Measurements from ENCODE around the gene MUC13. TPM values are rescaled to one million over a fixed set of nuclear protein-coding genes. Genes with fewer than 3 reads are reported as not detected.

The MUC13 gene
- total and polyA plus RNA-seq, 4 experiments from 2014 or later: not detected

- CTCF ChIA-PET (ENCODE audit: partially characterized antibody): interaction anchor here (1.2 to 7.2 kb wide), 4 partner anchors 14 to 142 kb away, joined by 4 to 291 read pairs (median 38); no protein-coding TSS in a partner anchor
- no peak overlapping the region for H3K4me3 ChIP-seq (ENCODE audit: low read length in 2 of 2)
- peak overlapping the region in 1 of 7 donors; percentile 41 for H3K27ac Mint-ChIP-seq
- H3K27me3 ChIP-seq (ENCODE audit: insufficient read depth, low read length): peaks cover 4% of the 10 kb centered on the region
- H3K36me3 Mint-ChIP-seq: no peaks in the 10 kb centered on the region
- POLR2A ChIA-PET (ENCODE audit: partially characterized antibody): no interaction called here
- intact Hi-C loops (cut with micrococcal nuclease): loop anchor here (5.0 kb wide), 1 partner anchor 337 kb away; no protein-coding TSS in a partner anchor
- no peaks in the 10 kb centered on the region for H3K9me3 ChIP-seq (ENCODE audit: control insufficient read depth in 1 of 2, low read length in 2 of 2)
- H3K4me1 ChIP-seq (ENCODE audit: insufficient read depth, low read length): no peaks in the 10 kb centered on the region
- H3K36me3 ChIP-seq (ENCODE audit: insufficient read depth, low read length): no peaks in the 10 kb centered on the region
- H3K27me3 Mint-ChIP-seq: peaks cover 7 to 13% of the 10 kb centered on the region in 2 donors
- H3K4me3 Mint-ChIP-seq: no peak overlapping the region
- no peak for DNase-seq
- no peak overlapping the region for H3K27ac ChIP-seq (ENCODE audit: low read depth, low read length)
- H3K9me3 Mint-ChIP-seq: no peaks in the 10 kb centered on the region
- H3K4me1 Mint-ChIP-seq: peaks cover 4 to 12% (median 4%) of the 10 kb centered on the region in 4 donors
Measured at GRCh38 chr3:124903896-124904834, 30.4 kb downstream of the MUC13 start.

GRCh38 chr3:124896824-124897526 lies 37.6 kb downstream of the MUC13 start:
- Histone ChIP-seq H3K27me3 (ENCODE audit: insufficient read depth, low read length) (no peaks in the 10 kb centered on the region), H3K4me1 (ENCODE audit: insufficient read depth, low read length) (no peaks in the 10 kb centered on the region), H3K36me3 (ENCODE audit: insufficient read depth, low read length) (no peaks in the 10 kb centered on the region), H3K27ac (ENCODE audit: low read depth, low read length) (no peak overlapping the region), H3K9me3 (ENCODE audit: control insufficient read depth in 1 of 2, low read length in 2 of 2) (no peaks in the 10 kb centered on the region), H3K4me3 (ENCODE audit: low read length in 2 of 2) (no peak overlapping the region)
- Mint-ChIP-seq H3K36me3 (no peaks in the 10 kb centered on the region), H3K4me3 (no peak overlapping the region), H3K4me1 (peaks cover 4 to 12% (median 4%) of the 10 kb centered on the region in 4 donors), H3K27ac (peak overlapping the region in 1 of 7 donors; percentile 2), H3K9me3 (no peaks in the 10 kb centered on the region), H3K27me3 (peaks cover 0 to 6% of the 10 kb centered on the region in 2 donors)
- intact Hi-C loops (cut with micrococcal nuclease): no loop called here
- no peak for DNase-seq
- POLR2A ChIA-PET (ENCODE audit: partially characterized antibody): no interaction called here
- CTCF ChIA-PET (ENCODE audit: partially characterized antibody): interaction anchor here (3.6 kb wide), 1 partner anchor 136 kb away, joined by 17 read pairs; no protein-coding TSS in a partner anchor

GRCh38 chr3:124895756-124896155 lies 38.8 kb downstream of the MUC13 start:
- Histone ChIP-seq H3K36me3 (ENCODE audit: insufficient read depth, low read length) (no peaks in the 10 kb centered on the region), H3K27ac (ENCODE audit: low read depth, low read length) (no peak overlapping the region), H3K4me3 (ENCODE audit: low read length in 2 of 2) (no peak overlapping the region), H3K4me1 (ENCODE audit: insufficient read depth, low read length) (no peaks in the 10 kb centered on the region), H3K27me3 (ENCODE audit: insufficient read depth, low read length) (no peaks in the 10 kb centered on the region), H3K9me3 (ENCODE audit: control insufficient read depth in 1 of 2, low read length in 2 of 2) (no peaks in the 10 kb centered on the region)
- no peak overlapping the region for H3K4me3 Mint-ChIP-seq
- DNase-seq: no peak
- H3K27ac Mint-ChIP-seq: no peak overlapping the region
- H3K27me3 Mint-ChIP-seq: peaks cover 0 to 2% of the 10 kb centered on the region in 2 donors
- ChIA-PET POLR2A (ENCODE audit: partially characterized antibody) (no interaction called here), CTCF (ENCODE audit: partially characterized antibody) (interaction anchor here (1.1 to 3.6 kb wide), 2 partner anchors 11 to 135 kb away, joined by 5 to 17 read pairs; no protein-coding TSS in a partner anchor)
- intact Hi-C loops (cut with micrococcal nuclease): no loop called here
- H3K9me3 Mint-ChIP-seq: no peaks in the 10 kb centered on the region
- H3K4me1 Mint-ChIP-seq: peaks cover 0 to 5% (median 1%) of the 10 kb centered on the region in 4 donors
- H3K36me3 Mint-ChIP-seq: no peaks in the 10 kb centered on the region

- H3K27me3 Mint-ChIP-seq: peaks cover under 1 to 4% of the 10 kb centered on the region in 2 donors
- no peak for DNase-seq
- ChIA-PET CTCF (ENCODE audit: partially characterized antibody) (interaction anchor here (1.4 kb wide), 1 partner anchor 107 kb away, joined by 6 read pairs; no protein-coding TSS in a partner anchor), POLR2A (ENCODE audit: partially characterized antibody) (no interaction called here)
- no peak overlapping the region for H3K27ac ChIP-seq (ENCODE audit: low read depth, low read length)
- H3K4me1 ChIP-seq (ENCODE audit: insufficient read depth, low read length): no peaks in the 10 kb centered on the region
- no peak overlapping the region for H3K4me3 Mint-ChIP-seq
- H3K9me3 Mint-ChIP-seq: no peaks in the 10 kb centered on the region
- H3K27ac Mint-ChIP-seq: peak overlapping the region in 1 of 7 donors; percentile 16
- H3K27me3 ChIP-seq (ENCODE audit: insufficient read depth, low read length): peaks cover 6% of the 10 kb centered on the region
- no peaks in the 10 kb centered on the region for H3K36me3 Mint-ChIP-seq
- no peaks in the 10 kb centered on the region for H3K36me3 ChIP-seq (ENCODE audit: insufficient read depth, low read length)
- intact Hi-C loops (cut with micrococcal nuclease): no loop called here
- no peaks in the 10 kb centered on the region for H3K9me3 ChIP-seq (ENCODE audit: control insufficient read depth in 1 of 2, low read length in 2 of 2)
- H3K4me1 Mint-ChIP-seq: no peaks in the 10 kb centered on the region
- no peak overlapping the region for H3K4me3 ChIP-seq (ENCODE audit: low read length in 2 of 2)
Measured at GRCh38 chr3:124893526-124893925, 41.0 kb downstream of the MUC13 start.

- no peaks in the 10 kb centered on the region for H3K9me3 ChIP-seq (ENCODE audit: control insufficient read depth in 1 of 2, low read length in 2 of 2)
- no peaks in the 10 kb centered on the region for H3K36me3 ChIP-seq (ENCODE audit: insufficient read depth, low read length)
- peaks cover 5% of the 10 kb centered on the region for H3K4me1 ChIP-seq (ENCODE audit: insufficient read depth, low read length)
- POLR2A ChIA-PET (ENCODE audit: partially characterized antibody): no interaction called here
- H3K27ac ChIP-seq (ENCODE audit: low read depth, low read length): no peak overlapping the region
- peaks cover 10 to 14% of the 10 kb centered on the region in 2 donors for H3K27me3 Mint-ChIP-seq
- peak overlapping the region in 1 of 7 donors; percentile 1 for H3K27ac Mint-ChIP-seq
- intact Hi-C loops (cut with micrococcal nuclease): no loop called here
- no peaks in the 10 kb centered on the region for H3K9me3 Mint-ChIP-seq
- H3K4me3 ChIP-seq (ENCODE audit: low read length in 2 of 2): no peak overlapping the region
- H3K4me1 Mint-ChIP-seq: peaks cover 4 to 11% (median 6%) of the 10 kb centered on the region in 4 donors
- no peak for DNase-seq
- H3K4me3 Mint-ChIP-seq: no peak overlapping the region
- H3K27me3 ChIP-seq (ENCODE audit: insufficient read depth, low read length): peaks cover 19% of the 10 kb centered on the region
- CTCF ChIA-PET (ENCODE audit: partially characterized antibody): interaction anchor here (1.0 to 3.9 kb wide), 2 partner anchors 12 to 129 kb away, joined by 3 to 29 read pairs; no protein-coding TSS in a partner anchor
- no peaks in the 10 kb centered on the region for H3K36me3 Mint-ChIP-seq
Measured at GRCh38 chr3:124890573-124891190, 43.9 kb downstream of the MUC13 start.

- no peak for DNase-seq
- Mint-ChIP-seq H3K4me1 (peaks cover 5 to 11% (median 6%) of the 10 kb centered on the region in 4 donors), H3K9me3 (no peaks in the 10 kb centered on the region), H3K4me3 (peak overlapping the region in 7 of 8 donors; percentile 51 to 80 (median 73)), H3K27me3 (peaks cover 18 to 19% of the 10 kb centered on the region in 2 donors), H3K27ac (peak overlapping the region in 1 of 7 donors; percentile 27), H3K36me3 (no peaks in the 10 kb centered on the region)
- Histone ChIP-seq H3K4me1 (ENCODE audit: insufficient read depth, low read length) (peaks cover 5% of the 10 kb centered on the region), H3K27me3 (ENCODE audit: insufficient read depth, low read length) (peaks cover 22% of the 10 kb centered on the region), H3K4me3 (ENCODE audit: low read length in 2 of 2) (no peak overlapping the region), H3K9me3 (ENCODE audit: control insufficient read depth in 1 of 2, low read length in 2 of 2) (no peaks in the 10 kb centered on the region), H3K36me3 (ENCODE audit: insufficient read depth, low read length) (no peaks in the 10 kb centered on the region), H3K27ac (ENCODE audit: low read depth, low read length) (no peak overlapping the region)
- POLR2A ChIA-PET (ENCODE audit: partially characterized antibody): no interaction called here
- CTCF ChIA-PET (ENCODE audit: partially characterized antibody): interaction anchor here (3.9 kb wide), 1 partner anchor 14 kb away, joined by 29 read pairs; no protein-coding TSS in a partner anchor
- intact Hi-C loops (cut with micrococcal nuclease): no loop called here
Measured at GRCh38 chr3:124888482-124889441, 45.8 kb downstream of the MUC13 start.
